HepG2 (cell line): ENCODE results near the gene TRIM25. TPM values are rescaled to one million over a fixed set of nuclear protein-coding genes. Genes with fewer than 3 reads are reported as not detected.

Source experiments
- ATAC-seq: fragments of 200-7000 bp; cut with Tn5 transposase; 3 replicates; pipeline ENCODE4 v1.9.1; 2020; ENCODE audit warnings: mild to moderate bottlenecking, moderate library complexity
- BruUV-seq: library from RNA; stranded (reverse); fragments of 400-500 nt; replicated peaks from 2 replicates; lab custom pipeline; 2021; lab: Mats Ljungman, UMichigan
- CTCF ChIA-PET: fragments of 300-600 bp; formaldehyde crosslinking; extraction: SDS; loops from one replicate; lab custom pipeline; 2021; ENCODE audit warnings: low total read pairs, inconsistent platforms, low intra/inter-chr PET ratio; lab: Yijun Ruan, JAX
- POLR2A ChIA-PET: fragments of 350-600 bp; sonication (Branson Sonifier 250); formaldehyde crosslinking; loops from one replicate; lab custom pipeline; 2020; ENCODE audit warnings: antibody characterized with exemption, inconsistent platforms; lab: Yijun Ruan, JAX
- DNase-seq: peaks from one replicate; pipeline ENCODE4 v3.0.0-alpha.2; 2015; ENCODE audit warnings: low spot score
- FAIRE-seq: peaks from 3 replicates; lab custom pipeline; 2011; peaks lifted over from hg19 to GRCh38; lab: Jason Lieb, UNC
- H2AFZ ChIP-seq: one replicate; pipeline ENCODE4 v1.6.1; 2011; ENCODE audit warnings: low read length, inconsistent platforms
- H3K27ac ChIP-seq: fragments of 300-600 bp; 3 replicates; pipeline ENCODE4 v1.8.0; 2011; ENCODE audit warnings: mixed run types, mild to moderate bottlenecking, mixed read lengths, low read length, inconsistent platforms; ENCODE audit not compliant: insufficient read depth; ENCODE audit errors: extremely low read length
- H3K27me3 ChIP-seq, 2 experiments: fragments of 200-600 bp in 1 of 2; 2 replicates in 1 of 2; 3 replicates in 1 of 2; pipeline versions ENCODE4 v1.6.0 to v1.8.0; 2011; ENCODE audit warnings: low read length in 2 of 2, mild to moderate bottlenecking in 2 of 2, moderate library complexity in 2 of 2, inconsistent platforms in 1 of 2; ENCODE audit not compliant: insufficient read depth in 2 of 2, control insufficient read depth in 1 of 2
- H3K36me3 ChIP-seq, 2 experiments: fragments of 200-600 bp in 1 of 2; replicated peaks in 1 of 2; 2 replicates in 1 of 2; 3 replicates in 1 of 2; pipeline versions ENCODE4 v1.5.1 to v1.8.0; 2011; ENCODE audit warnings: low read length in 2 of 2, inconsistent platforms in 1 of 2; ENCODE audit not compliant: insufficient read depth in 2 of 2, control insufficient read depth in 1 of 2
- H3K4me1 ChIP-seq: 2 replicates; pipeline ENCODE4 v1.5.1; 2012; ENCODE audit warnings: low read length, inconsistent platforms; ENCODE audit not compliant: insufficient read depth
- H3K4me2 ChIP-seq: 2 replicates; pipeline ENCODE4 v1.6.0; 2011; ENCODE audit warnings: low read depth, low read length, inconsistent platforms
- H3K4me3 ChIP-seq, 3 experiments: fragments of 200-600 bp in 1 of 3; sonication (generic), shearing (Covaris generic) in 1 of 3; replicated peaks in 1 of 3; 2 replicates each; pipeline ENCODE4 v1.5.1; 2011 to 2016; ENCODE audit warnings: low read length in 3 of 3, inconsistent platforms in 2 of 3, low read depth in 2 of 3, mild to moderate bottlenecking in 2 of 3, control low read depth in 1 of 3, mixed read lengths in 1 of 3; ENCODE audit not compliant: insufficient read depth in 1 of 3
- H3K79me2 ChIP-seq: one replicate; pipeline ENCODE4 v1.6.1; 2011; ENCODE audit warnings: low read length, inconsistent platforms; ENCODE audit not compliant: insufficient read depth
- H3K9ac ChIP-seq: 2 replicates; pipeline ENCODE4 v1.6.0; 2011; ENCODE audit warnings: mild to moderate bottlenecking, low read depth, low read length, inconsistent platforms; ENCODE audit not compliant: insufficient read depth
- H3K9me3 ChIP-seq: 2 replicates; pipeline ENCODE4 v1.5.1; 2012; ENCODE audit warnings: mild to moderate bottlenecking, low read length
- H4K20me1 ChIP-seq: 2 replicates; pipeline ENCODE4 v1.6.0; 2011; ENCODE audit warnings: inconsistent platforms, mild to moderate bottlenecking, low read length, moderate library complexity; ENCODE audit not compliant: insufficient read depth
- CEBPZ ChIP-seq: IDR thresholded peaks from 2 replicates; pipeline ENCODE4 v1.6.1; 2012; ENCODE audit warnings: low read length, improper control_type of control experiment
- MTF1 ChIP-seq: sonication (generic); formaldehyde crosslinking; IDR thresholded peaks from 2 replicates; pipeline ENCODE4 v1.5.0; 2020; ENCODE audit warnings: missing genetic modification reagents
- TAF15 ChIP-seq: fragments of 200-400 bp; formaldehyde crosslinking; IDR thresholded peaks from one replicate; pipeline ENCODE4 v1.6.1; 2018; ENCODE audit warnings: mild to moderate bottlenecking, low read depth, low read length; ENCODE audit not compliant: poor library complexity, severe bottlenecking
- ZNF362 ChIP-seq: sonication (generic); formaldehyde crosslinking; IDR thresholded peaks from 2 replicates; pipeline ENCODE4 v1.4.0; 2020; ENCODE audit warnings: missing genetic modification reagents, mild to moderate bottlenecking, borderline replicate concordance
- WGBS: methylation state at CpG from one replicate; pipeline ENCODE4 v1.1.6; 2017; ENCODE audit warnings: low lambda C conversion rate; 5-methylcytosine and 5-hydroxymethylcytosine counted together
- in situ Hi-C: cut with HindIII; loops from 2 replicates; pipeline ENCODE4 v1.10.0; 2017; ENCODE audit warnings: low pct_unique_long_range_greater_than_20kb; ENCODE audit not compliant: extremely low pct_ligation_motif_present
- intact Hi-C: fragments of 100-400 bp; cut with micrococcal nuclease; formaldehyde crosslinking; loops from one replicate; pipeline ENCODE4 v1.10.0; 2022; ENCODE audit not compliant: unreplicated experiment
- polyA plus RNA-seq, 8 experiments: library from polyadenylated mRNA; depleted of rRNA in 3 of 8; stranded (reverse) in 7 of 8; unstranded in 1 of 8; fragments of >200 nt; fragmentation: Illumina TruSeq in 4 of 8; extraction: Trizol in 4 of 8; gene quantifications; 2 replicates each; pipeline versions ENCODE4 v1.2.1 to v1.2.3, GENCODE V29; 2011 to 2016; ENCODE audit warnings: low read depth in 4 of 8, missing spikeins in 1 of 8, mixed read lengths in 1 of 8; ENCODE audit not compliant: insufficient read depth in 1 of 8
- total RNA-seq, 5 experiments: library from RNA; depleted of rRNA; stranded (reverse); fragments of >200 nt; fragmentation: Illumina TruSeq; extraction: Trizol; gene quantifications; 2 replicates each; pipeline ENCODE4 v1.2.3, GENCODE V29; 2016; ENCODE audit warnings: low read depth in 1 of 5
- TF ChIP-seq, protein P1 (sequence below): sonication (generic); formaldehyde crosslinking; IDR thresholded peaks from 2 replicates; pipeline ENCODE4 v1.9.0; 2021; ENCODE audit warnings: missing genetic modification reagents, borderline replicate concordance
- TF ChIP-seq, protein P2 (sequence below): sonication (generic); formaldehyde crosslinking; IDR thresholded peaks from 2 replicates; pipeline ENCODE4 v1.5.1; 2020; ENCODE audit warnings: missing genetic modification reagents, mild to moderate bottlenecking, borderline replicate concordance

Gene TRIM25
- total and polyA plus RNA-seq, 2 of the 13 experiments (the other 11 are each of a cell fraction or from before 2014, with no cell fraction given): 30.8 to 42.2 TPM

- intact Hi-C loops: no loop called here
- Histone ChIP-seq H3K4me1 (0 out of 2 replicates have a peak, but pooled peaks cover 1% of the 10 kb centered on the region), H3K9ac (no peak overlapping the region), H4K20me1 (no peaks in the 10 kb centered on the region), H3K9me3 (no peaks in the 10 kb centered on the region), H3K27me3 (no peaks in the 10 kb centered on the region), H3K4me3 (no peak overlapping the region), H3K4me2 (no peak overlapping the region), H3K27ac (no peak overlapping the region), H3K36me3 (peaks cover 0 to 3% of the 10 kb centered on the region in 2 experiments; a peak in 2 of 5 replicates), H3K79me2 (no peaks in the 10 kb centered on the region), H2AFZ (no peak overlapping the region)
- 77% methylated on average over 2 of the region's 2 CpGs for WGBS
- no TSS peak for BruUV-seq
- in situ Hi-C loops: no loop called here
- TF ChIP-seq, protein P1, sequence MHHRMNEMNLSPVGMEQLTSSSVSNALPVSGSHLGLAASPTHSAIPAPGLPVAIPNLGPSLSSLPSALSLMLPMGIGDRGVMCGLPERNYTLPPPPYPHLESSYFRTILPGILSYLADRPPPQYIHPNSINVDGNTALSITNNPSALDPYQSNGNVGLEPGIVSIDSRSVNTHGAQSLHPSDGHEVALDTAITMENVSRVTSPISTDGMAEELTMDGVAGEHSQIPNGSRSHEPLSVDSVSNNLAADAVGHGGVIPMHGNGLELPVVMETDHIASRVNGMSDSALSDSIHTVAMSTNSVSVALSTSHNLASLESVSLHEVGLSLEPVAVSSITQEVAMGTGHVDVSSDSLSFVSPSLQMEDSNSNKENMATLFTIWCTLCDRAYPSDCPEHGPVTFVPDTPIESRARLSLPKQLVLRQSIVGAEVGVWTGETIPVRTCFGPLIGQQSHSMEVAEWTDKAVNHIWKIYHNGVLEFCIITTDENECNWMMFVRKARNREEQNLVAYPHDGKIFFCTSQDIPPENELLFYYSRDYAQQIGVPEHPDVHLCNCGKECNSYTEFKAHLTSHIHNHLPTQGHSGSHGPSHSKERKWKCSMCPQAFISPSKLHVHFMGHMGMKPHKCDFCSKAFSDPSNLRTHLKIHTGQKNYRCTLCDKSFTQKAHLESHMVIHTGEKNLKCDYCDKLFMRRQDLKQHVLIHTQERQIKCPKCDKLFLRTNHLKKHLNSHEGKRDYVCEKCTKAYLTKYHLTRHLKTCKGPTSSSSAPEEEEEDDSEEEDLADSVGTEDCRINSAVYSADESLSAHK: no peak
- TF ChIP-seq, protein P2, sequence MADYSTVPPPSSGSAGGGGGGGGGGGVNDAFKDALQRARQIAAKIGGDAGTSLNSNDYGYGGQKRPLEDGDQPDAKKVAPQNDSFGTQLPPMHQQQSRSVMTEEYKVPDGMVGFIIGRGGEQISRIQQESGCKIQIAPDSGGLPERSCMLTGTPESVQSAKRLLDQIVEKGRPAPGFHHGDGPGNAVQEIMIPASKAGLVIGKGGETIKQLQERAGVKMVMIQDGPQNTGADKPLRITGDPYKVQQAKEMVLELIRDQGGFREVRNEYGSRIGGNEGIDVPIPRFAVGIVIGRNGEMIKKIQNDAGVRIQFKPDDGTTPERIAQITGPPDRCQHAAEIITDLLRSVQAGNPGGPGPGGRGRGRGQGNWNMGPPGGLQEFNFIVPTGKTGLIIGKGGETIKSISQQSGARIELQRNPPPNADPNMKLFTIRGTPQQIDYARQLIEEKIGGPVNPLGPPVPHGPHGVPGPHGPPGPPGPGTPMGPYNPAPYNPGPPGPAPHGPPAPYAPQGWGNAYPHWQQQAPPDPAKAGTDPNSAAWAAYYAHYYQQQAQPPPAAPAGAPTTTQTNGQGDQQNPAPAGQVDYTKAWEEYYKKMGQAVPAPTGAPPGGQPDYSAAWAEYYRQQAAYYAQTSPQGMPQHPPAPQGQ (CRISPR knock-in tag): no peak
- TF ChIP-seq TAF15 (no peak), MTF1 (CRISPR knock-in tag) (no peak), CEBPZ (no peak), ZNF362 (CRISPR knock-in tag) (no peak)
- no peak for FAIRE-seq
- ATAC-seq: no peak
- CTCF ChIA-PET: no interaction called here
- DNase-seq: no peak
- POLR2A ChIA-PET: interaction anchor here (1.3 kb wide), 1 partner anchor 71 kb away, joined by 4 read pairs; the partner anchor contains the start of gene TRIM25
Measured at GRCh38 chr17:56842577-56842976, 71.3 kb downstream of the TRIM25 start.
